Measurements from ENCODE around the gene CREBBP. TPM values are rescaled to one million over a fixed set of nuclear protein-coding genes. Genes with fewer than 3 reads are reported as not detected.

CREBBP gene
- total and polyA plus RNA-seq, 4 donors, result 16.0 to 155 (median 36.1) TPM

- WGBS, 2 donors, result 91 to 94% methylated on average over 5 of the region's 5 CpGs
- no peaks in the 10 kb centered on the region for H3K4me1 ChIP-seq (ENCODE audit: control insufficient read depth in 5 of 5, insufficient read depth in 5 of 5, low read length in 5 of 5)
- ATAC-seq (ENCODE audit: insufficient read depth, low FRiP score) (no peak), DNase-seq (no peak)
- no peak overlapping the region for H3K27ac ChIP-seq (ENCODE audit: low read depth in 1 of 2, low read length in 1 of 2)
- peaks cover 19 to 57% (median 38%) of the 10 kb centered on the region in 4 donors for H3K36me3 ChIP-seq (ENCODE audit: control insufficient read depth in 4 of 4, insufficient read depth in 4 of 4, low read length in 4 of 4)
- H3K27me3 ChIP-seq (ENCODE audit: control insufficient read depth in 3 of 3, insufficient read depth in 3 of 3, low read length in 2 of 3), result no peaks in the 10 kb centered on the region
- no peak overlapping the region for H3K4me3 ChIP-seq
- TF ChIP-seq CTCF (IDR thresholded peaks at IDR 0.05; ENCODE audit: control extremely low read depth, extremely low read depth), result no peak
- no peaks in the 10 kb centered on the region for H3K9me3 ChIP-seq (ENCODE audit: control insufficient read depth in 4 of 4, insufficient read depth in 3 of 4, low read length in 3 of 4)
- no peak overlapping the region for H3K9ac ChIP-seq (ENCODE audit: insufficient read depth in 1 of 2, low read length in 2 of 2)
These were observed 120.8 kb downstream of the CREBBP start for GRCh38 chr16:3759736-3760135.

- WGBS, 2 donors, result 96 to 97% methylated on average over 9 of the region's 9 CpGs
- no peaks in the 10 kb centered on the region for H3K27me3 ChIP-seq (ENCODE audit: control insufficient read depth in 3 of 3, insufficient read depth in 3 of 3, low read length in 2 of 3)
- DNase-seq, result no peak
- peaks cover 0 to 5% (median 0%) of the 10 kb centered on the region in 5 donors for H3K4me1 ChIP-seq (ENCODE audit: control insufficient read depth in 5 of 5, insufficient read depth in 5 of 5, low read length in 5 of 5)
- no peaks in the 10 kb centered on the region for H3K9me3 ChIP-seq (ENCODE audit: control insufficient read depth in 4 of 4, insufficient read depth in 3 of 4, low read length in 3 of 4)
- H3K36me3 ChIP-seq (ENCODE audit: control insufficient read depth in 4 of 4, insufficient read depth in 4 of 4, low read length in 4 of 4), result peaks cover 27 to 57% (median 38%) of the 10 kb centered on the region in 4 donors
- no peak for ATAC-seq (ENCODE audit: insufficient read depth, low FRiP score)
- H3K4me3 ChIP-seq, result no peak overlapping the region
- H3K27ac ChIP-seq (ENCODE audit: low read depth in 1 of 2, low read length in 1 of 2), result no peak overlapping the region
- no peak overlapping the region for H3K9ac ChIP-seq (ENCODE audit: insufficient read depth in 1 of 2, low read length in 2 of 2)
- TF ChIP-seq CTCF (IDR thresholded peaks at IDR 0.05; ENCODE audit: control extremely low read depth, extremely low read depth), result no peak
These were observed 124.4 kb downstream of the CREBBP start for GRCh38 chr16:3756113-3756512.

- H3K36me3 ChIP-seq (ENCODE audit: control insufficient read depth in 4 of 4, insufficient read depth in 4 of 4, low read length in 4 of 4), result peaks cover 30 to 61% (median 38%) of the 10 kb centered on the region in 4 donors
- no peak overlapping the region for H3K27ac ChIP-seq (ENCODE audit: low read depth in 1 of 2, low read length in 1 of 2)
- TF ChIP-seq CTCF (IDR thresholded peaks at IDR 0.05; ENCODE audit: control extremely low read depth, extremely low read depth), result no peak
- no peak overlapping the region for H3K4me3 ChIP-seq
- WGBS, 2 donors, result 80 to 89% methylated on average over 4 of the region's 4 CpGs
- DNase-seq (no peak), ATAC-seq (ENCODE audit: insufficient read depth, low FRiP score) (no peak)
- H3K9ac ChIP-seq (ENCODE audit: insufficient read depth in 1 of 2, low read length in 2 of 2), result no peak overlapping the region
- no peaks in the 10 kb centered on the region for H3K27me3 ChIP-seq (ENCODE audit: control insufficient read depth in 3 of 3, insufficient read depth in 3 of 3, low read length in 2 of 3)
- H3K9me3 ChIP-seq (ENCODE audit: control insufficient read depth in 4 of 4, insufficient read depth in 3 of 4, low read length in 3 of 4), result no peaks in the 10 kb centered on the region
- peaks cover 0 to 5% (median 0%) of the 10 kb centered on the region in 5 donors for H3K4me1 ChIP-seq (ENCODE audit: control insufficient read depth in 5 of 5, insufficient read depth in 5 of 5, low read length in 5 of 5)
These were observed 125.3 kb downstream of the CREBBP start for GRCh38 chr16:3755249-3755648.

- 93 to 94% methylated on average over 5 of the region's 5 CpGs for WGBS, 2 donors
- DNase-seq, result no peak
- H3K9me3 ChIP-seq (ENCODE audit: control insufficient read depth in 4 of 4, insufficient read depth in 3 of 4, low read length in 3 of 4), result no peaks in the 10 kb centered on the region
- no peak for ATAC-seq (ENCODE audit: insufficient read depth, low FRiP score)
- no peaks in the 10 kb centered on the region for H3K27me3 ChIP-seq (ENCODE audit: control insufficient read depth in 3 of 3, insufficient read depth in 3 of 3, low read length in 2 of 3)
- no peak overlapping the region for H3K4me3 ChIP-seq
- peaks cover 0 to 5% (median 0%) of the 10 kb centered on the region in 5 donors for H3K4me1 ChIP-seq (ENCODE audit: control insufficient read depth in 5 of 5, insufficient read depth in 5 of 5, low read length in 5 of 5)
- H3K9ac ChIP-seq (ENCODE audit: insufficient read depth in 1 of 2, low read length in 2 of 2), result no peak overlapping the region
- H3K36me3 ChIP-seq (ENCODE audit: control insufficient read depth in 4 of 4, insufficient read depth in 4 of 4, low read length in 4 of 4), result peaks cover 30 to 63% (median 40%) of the 10 kb centered on the region in 4 donors
- no peak overlapping the region for H3K27ac ChIP-seq (ENCODE audit: low read depth in 1 of 2, low read length in 1 of 2)
- no peak for TF ChIP-seq CTCF (IDR thresholded peaks at IDR 0.05; ENCODE audit: control extremely low read depth, extremely low read depth)
These were observed 125.7 kb downstream of the CREBBP start for GRCh38 chr16:3754772-3755171.

Data from lung (tissue), 12 donors.